ENCODE measurements around the gene SMIM22. TPM values are rescaled to one million over a fixed set of nuclear protein-coding genes. Genes with fewer than 3 reads are reported as not detected.

The SMIM22 gene
- not detected for total RNA-seq

- FAIRE-seq: no peak
- no peak for DNase-seq (ENCODE audit: low spot score in 2 of 2)
Measured at GRCh38 chr16:4795181-4795827, at the start of gene SMIM22. Gene SMIM22, plus strand, starts transcription at chr16:4795369. Its CDS starts 366 bp downstream, at chr16:4795735.

DNA sequence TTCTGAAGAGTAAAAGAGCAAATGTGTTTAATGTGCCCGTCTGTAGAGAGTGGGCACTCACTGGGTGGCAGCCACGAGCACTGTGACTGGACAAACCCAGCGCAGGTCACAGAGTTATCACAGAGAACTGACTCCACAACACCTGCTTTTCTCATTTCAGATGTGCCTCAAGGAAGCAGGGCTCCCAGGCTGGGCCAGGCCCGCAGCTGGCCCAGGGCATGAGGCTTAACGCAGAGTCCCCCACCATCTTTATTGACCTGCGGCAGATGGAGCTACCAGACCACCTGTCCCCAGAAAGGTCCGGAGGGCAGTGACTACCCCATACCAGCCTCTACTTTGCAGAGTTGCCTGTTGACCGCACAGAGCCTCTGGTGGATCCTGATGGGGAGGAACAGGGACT is 49.0 kb upstream of the SMIM22 start:
- FAIRE-seq: no peak
- no peak for DNase-seq (ENCODE audit: low spot score in 2 of 2)

GRCh38 chr16:4746991-4747574 is 48.1 kb upstream of the SMIM22 start:
- FAIRE-seq: no peak

DNA sequence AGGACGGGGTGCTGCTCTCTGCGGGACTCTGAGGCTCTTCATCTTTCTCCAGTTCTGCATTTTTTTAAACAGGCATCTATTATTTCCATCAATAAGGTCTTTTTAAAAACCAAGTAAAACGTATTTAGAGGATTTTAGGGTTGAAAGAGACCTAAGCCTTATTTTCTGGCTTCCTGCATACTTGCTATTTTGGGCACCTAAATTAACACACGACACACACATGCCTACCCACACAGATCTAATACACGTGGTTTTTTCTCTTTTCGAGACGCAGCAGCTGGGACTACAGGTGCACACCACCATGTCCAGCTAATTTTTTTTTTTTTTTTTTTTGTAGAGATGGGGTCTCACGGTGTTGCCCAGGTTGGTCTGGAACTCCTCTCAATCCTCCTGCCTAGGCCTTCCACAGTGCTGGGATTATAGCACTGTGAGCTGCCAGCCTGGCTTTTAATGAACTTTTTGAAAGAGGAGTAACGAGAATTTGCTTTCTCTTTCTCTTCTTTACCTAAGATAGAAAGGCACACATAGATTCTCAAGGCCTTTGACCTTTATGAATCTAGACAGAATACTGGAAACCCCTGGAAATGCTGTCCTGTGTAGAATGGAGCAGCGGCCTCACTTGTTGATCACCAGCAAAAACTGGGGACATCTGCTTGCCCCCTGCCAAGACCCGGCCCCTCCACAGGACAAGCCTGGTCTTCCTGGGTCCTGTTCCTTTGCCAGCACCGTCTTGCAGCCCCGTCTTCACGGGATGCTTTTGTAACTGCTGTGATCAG is 47.1 kb upstream of the SMIM22 start:
- DNase-seq (ENCODE audit: low spot score in 2 of 2): no peak
- no peak for FAIRE-seq

More at GRCh38 chr16:4746991-4747574, 48.1 kb upstream of the SMIM22 start:
- DNase-seq (ENCODE audit: low spot score in 2 of 2): peak in 1 of 2 donors; percentile 36

- FAIRE-seq (no peak), DNase-seq (ENCODE audit: low spot score in 2 of 2) (no peak)
Measured at GRCh38 chr16:4748682-4749411, 46.3 kb upstream of the SMIM22 start.

DNA sequence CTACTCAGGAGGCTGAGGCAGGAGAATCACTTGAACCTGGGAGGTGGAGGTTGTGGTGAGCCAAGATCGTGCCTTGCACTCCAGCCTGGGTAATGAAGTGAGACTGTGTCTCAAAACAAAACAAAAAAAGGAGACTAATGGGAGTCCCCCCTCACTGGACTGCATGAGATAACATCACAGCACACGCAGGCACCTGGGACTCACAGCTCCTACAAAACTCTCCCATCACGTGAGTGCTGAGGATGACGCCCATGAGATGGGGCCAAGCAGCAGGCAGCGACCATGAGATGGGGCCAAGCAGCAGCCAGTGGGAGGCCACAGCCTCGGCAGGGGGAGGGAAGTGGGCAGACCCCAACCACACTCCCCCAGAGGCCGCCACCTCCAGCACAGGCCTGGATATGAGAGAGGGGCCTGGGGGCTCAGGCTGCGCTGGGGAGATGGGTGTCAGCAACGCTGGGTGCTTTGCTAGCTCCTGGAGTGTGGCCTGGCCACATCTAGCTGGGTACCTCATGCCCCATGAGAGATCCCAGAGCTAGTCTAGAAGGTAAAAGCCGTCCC is 45.4 kb upstream of the SMIM22 start:
- no peak for FAIRE-seq

DNA sequence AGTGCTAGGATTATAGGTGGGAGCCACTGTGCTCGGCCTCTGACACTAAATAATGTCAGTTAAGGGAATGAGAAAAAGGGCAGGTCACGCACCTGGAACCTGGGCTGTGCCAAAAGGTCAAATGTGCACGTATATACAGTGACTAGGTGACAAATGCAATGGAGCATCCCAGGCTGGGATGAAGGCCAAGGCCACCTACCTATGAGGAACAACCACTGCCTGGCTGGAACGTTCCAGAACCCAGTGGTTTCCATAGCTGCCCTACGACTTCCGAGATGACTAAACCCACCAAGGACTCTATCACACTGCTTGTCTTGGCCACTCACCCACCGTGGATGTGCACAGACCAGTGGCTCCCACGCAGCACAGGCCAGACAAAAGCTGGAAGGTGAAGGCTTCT is 44.3 kb upstream of the SMIM22 start:
- FAIRE-seq: no peak
- DNase-seq (ENCODE audit: low spot score in 2 of 2): no peak

More for the DNA sequence above, 45.4 kb upstream of the SMIM22 start:
- no peak for DNase-seq (ENCODE audit: low spot score in 2 of 2)

GRCh38 chr16:4752351-4753100 is 42.6 kb upstream of the SMIM22 start:
- FAIRE-seq (no peak), DNase-seq (ENCODE audit: low spot score in 2 of 2) (no peak)

GRCh38 chr16:4753227-4753626 is 41.9 kb upstream of the SMIM22 start:
- no peak for DNase-seq (ENCODE audit: low spot score in 2 of 2)
- no peak for FAIRE-seq

GRCh38 chr16:4754865-4755264 is 40.3 kb upstream of the SMIM22 start:
- DNase-seq (ENCODE audit: low spot score in 2 of 2) (no peak), FAIRE-seq (no peak)

GRCh38 chr16:4755687-4756086 is 39.5 kb upstream of the SMIM22 start:
- FAIRE-seq (no peak), DNase-seq (ENCODE audit: low spot score in 2 of 2) (no peak)

GRCh38 chr16:4760221-4760910 is 34.8 kb upstream of the SMIM22 start:
- DNase-seq (ENCODE audit: low spot score in 2 of 2): no peak
- no peak for FAIRE-seq

DNA sequence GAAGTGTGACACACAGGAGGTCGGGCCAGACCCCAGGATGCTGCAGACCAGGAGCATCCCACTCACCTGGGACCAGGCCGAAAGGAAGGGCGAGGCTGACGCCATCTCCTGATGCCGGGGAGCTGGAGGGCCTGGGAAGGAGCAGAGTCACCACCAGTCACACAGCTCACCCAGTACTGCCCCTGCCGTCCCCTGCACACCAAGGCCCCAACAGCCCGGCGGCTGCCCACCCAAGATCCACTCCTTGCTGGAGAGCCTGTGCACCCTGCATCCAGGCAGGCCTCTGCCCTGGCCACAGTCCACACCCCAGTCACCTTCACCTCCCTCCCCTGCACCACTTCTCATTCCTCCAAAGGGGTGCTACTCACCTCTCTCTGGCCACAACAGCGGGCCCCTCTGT is 33.0 kb upstream of the SMIM22 start:
- FAIRE-seq (no peak), DNase-seq (ENCODE audit: low spot score in 2 of 2) (no peak)

DNA sequence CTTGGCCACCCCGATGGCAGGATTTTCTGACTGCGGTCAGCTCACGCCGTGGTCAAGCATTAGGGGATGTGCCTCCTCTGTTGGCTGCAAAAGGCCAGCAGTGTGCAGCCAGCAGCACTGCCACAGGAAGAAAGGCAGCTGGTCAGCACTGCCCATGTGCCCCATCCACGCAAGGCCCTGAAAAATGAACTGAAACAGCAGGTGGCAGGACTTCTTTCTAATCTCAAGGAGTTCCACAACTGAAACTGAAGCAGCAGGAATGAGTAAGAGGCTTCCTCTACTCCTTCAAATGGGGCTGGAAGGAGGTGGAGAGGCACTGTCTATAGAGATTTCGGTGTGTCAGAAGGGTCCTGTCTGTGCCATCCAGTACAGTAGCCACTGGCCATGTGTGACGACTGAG is 31.4 kb upstream of the SMIM22 start:
- FAIRE-seq: no peak

GRCh38 chr16:4765511-4766474 is 29.4 kb upstream of the SMIM22 start:
- DNase-seq (ENCODE audit: low spot score in 2 of 2): no peak
- no peak for FAIRE-seq

More for the DNA sequence above, 31.4 kb upstream of the SMIM22 start:
- DNase-seq (ENCODE audit: low spot score in 2 of 2): no peak

DNA sequence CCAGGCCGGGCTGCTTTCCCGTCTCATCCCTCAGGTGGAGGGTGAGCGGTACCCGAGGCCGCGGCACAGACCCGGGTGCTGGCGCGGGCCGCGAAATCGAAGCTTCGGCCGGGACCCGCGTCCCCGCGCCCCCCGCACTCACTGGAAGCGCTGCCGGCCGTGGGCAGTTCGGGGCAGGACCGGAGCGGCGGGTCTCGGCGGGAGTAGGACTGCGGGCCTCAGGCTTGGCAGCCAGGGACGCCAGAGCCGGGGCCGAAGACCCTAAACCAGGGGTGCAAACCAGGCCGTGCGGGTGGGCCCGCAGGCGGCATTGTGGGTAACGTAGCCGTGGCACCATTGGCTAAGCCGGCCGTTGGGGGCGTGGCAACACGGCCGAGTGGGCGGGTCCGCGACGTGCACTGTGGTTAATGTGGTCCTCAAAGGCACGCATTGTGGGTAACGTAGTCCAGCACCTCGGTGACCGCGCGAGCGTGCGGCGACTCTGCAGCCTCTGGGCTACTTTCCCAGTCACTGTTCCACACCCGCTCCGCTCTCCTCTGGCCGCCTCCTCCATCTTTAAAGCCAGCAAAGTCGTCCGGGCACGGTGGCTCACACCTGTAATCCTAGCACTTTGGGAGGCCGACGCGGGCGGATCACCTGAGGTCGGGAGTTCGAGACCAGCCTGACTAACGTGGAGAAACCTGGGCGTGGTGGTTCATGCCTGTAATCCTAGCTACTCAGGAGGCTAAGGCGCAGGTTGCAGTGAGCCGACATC is 28.1 kb upstream of the SMIM22 start, which contains the start of gene ZNF500:
Gene ZNF500, minus strand, starts transcription at position 288 of the 754 bp plus-strand sequence. CDS start 1,184 bp downstream, outside the sequence.
- no peak for FAIRE-seq
- peak; percentile 96 to 97 for DNase-seq (ENCODE audit: low spot score in 2 of 2)

GRCh38 chr16:4767872-4768548 is 27.2 kb upstream of the SMIM22 start:
- DNase-seq (ENCODE audit: low spot score in 2 of 2) (no peak), FAIRE-seq (no peak)

All from frontal cortex (tissue), 4 donors.